Stimulated activated CD8-positive, alpha-beta memory T cell treated with anti-CD3 and anti-CD28 coated beads, Interleukin-7, amount 100 ng/mL, for 48 hours (primary cell): ENCODE results near the gene LYPD8.

Experiments
- DNase-seq, 2 donors: peaks; one replicate each; pipeline ENCODE4 v3.0.0-alpha.2; 2020; ENCODE audit warnings: low read depth in 1 of 2; ENCODE audit errors: extremely low read depth in 1 of 2

LYPD8 gene

GRCh38 chr1:248703674-248704073 is 51.9 kb downstream of the LYPD8 start:
- DNase-seq = no peak

- DNase-seq = no peak
Measured at GRCh38 chr1:248702714-248703113, 52.8 kb downstream of the LYPD8 start, which contains the start of gene OR14I1. Gene OR14I1 (minus strand): TSS chr1:248702766.

GRCh38 chr1:248699099-248699498 is 56.5 kb downstream of the LYPD8 start:
- DNase-seq = no peak

GRCh38 chr1:248697907-248698306 is 57.7 kb downstream of the LYPD8 start:
- DNase-seq = no peak

GRCh38 chr1:248696774-248697173 is 58.8 kb downstream of the LYPD8 start:
- no peak for DNase-seq

- DNase-seq = no peak
Measured at GRCh38 chr1:248696261-248696660, 59.3 kb downstream of the LYPD8 start.

- DNase-seq = no peak
Measured at GRCh38 chr1:248695451-248696132, 60.0 kb downstream of the LYPD8 start.

- no peak for DNase-seq
Measured at GRCh38 chr1:248691567-248692155, 63.9 kb downstream of the LYPD8 start.
